Fibroblast of the aortic adventitia (primary cell): Measurements from ENCODE around the gene BFSP1. TPM values are rescaled to one million over a fixed set of nuclear protein-coding genes. Genes with fewer than 3 reads are reported as not detected.

Source experiments
- DNase-seq: peaks from one replicate; pipeline ENCODE4 v3.0.0-alpha.2; 2010; ENCODE audit warnings: low read depth
- H3K4me3 ChIP-seq: 2 replicates; pipeline ENCODE4 v1.5.1; 2011; ENCODE audit warnings: low read depth, mild to moderate bottlenecking, control low read depth, low read length, moderate library complexity
- CTCF ChIP-seq: IDR thresholded peaks from 2 replicates; pipeline ENCODE4 v1.5.1; 2011; ENCODE audit warnings: mild to moderate bottlenecking, low read length, control low read depth, inconsistent platforms; ENCODE audit not compliant: insufficient read depth
- total RNA-seq: library from RNA; depleted of rRNA; stranded (reverse); fragments of >200 nt; gene quantifications from 2 replicates; pipeline ENCODE4 v1.2.3, GENCODE V29; 2012; ENCODE audit warnings: low replicate concordance

Gene BFSP1
- total RNA-seq, 1 donor: 1.3 TPM

- DNase-seq: no peak
- no peak for TF ChIP-seq CTCF
- no peak overlapping the region for H3K4me3 ChIP-seq
Observed at GRCh38 chr20:17500826-17501225, 30.4 kb downstream of the BFSP1 start.

- DNase-seq: no peak
- H3K4me3 ChIP-seq: no peak overlapping the region
- no peak for TF ChIP-seq CTCF
Observed at GRCh38 chr20:17500271-17500670, 30.9 kb downstream of the BFSP1 start.

GRCh38 chr20:17499041-17499440 is 32.1 kb downstream of the BFSP1 start:
- DNase-seq: no peak
- no peak for TF ChIP-seq CTCF
- H3K4me3 ChIP-seq: no peak overlapping the region

- no peak for TF ChIP-seq CTCF
- no peak for DNase-seq
- H3K4me3 ChIP-seq: no peak overlapping the region
Observed at GRCh38 chr20:17498641-17499040, 32.5 kb downstream of the BFSP1 start.

- peak; percentile 25 for DNase-seq
Observed at GRCh38 chr20:17497821-17498580, 33.2 kb downstream of the BFSP1 start.

GRCh38 chr20:17495826-17496225 is 35.4 kb downstream of the BFSP1 start:
- no peak for TF ChIP-seq CTCF
- no peak for DNase-seq
- H3K4me3 ChIP-seq: no peak overlapping the region

More at GRCh38 chr20:17497821-17498580, 33.2 kb downstream of the BFSP1 start:
- no peak for TF ChIP-seq CTCF
- no peak overlapping the region for H3K4me3 ChIP-seq

- no peak for DNase-seq
- H3K4me3 ChIP-seq: no peak overlapping the region
- TF ChIP-seq CTCF: no peak
Observed at GRCh38 chr20:17494201-17494600, 37.0 kb downstream of the BFSP1 start.
